IMR-90 (cell line): ENCODE results near the gene KAT14. TPM values are rescaled to one million over a fixed set of nuclear protein-coding genes. Genes with fewer than 3 reads are reported as not detected.

Source experiments
- ATAC-seq: fragments of 200-7000 bp; cut with Tn5 transposase; 2 replicates; pipeline ENCODE4 v1.9.1; 2020; ENCODE audit warnings: low read depth, mild to moderate bottlenecking, moderate library complexity
- BruUV-seq: library from RNA; stranded (reverse); fragments of 400-500 nt; replicated peaks from 2 replicates; lab custom pipeline; 2021; lab: Mats Ljungman, UMichigan
- CTCF ChIA-PET: fragments of 300-600 bp; formaldehyde crosslinking; extraction: SDS; loops from one replicate; lab custom pipeline; 2021; ENCODE audit warnings: antibody characterized with exemption; lab: Yijun Ruan, JAX
- POLR2A ChIA-PET: fragments of 300-600 bp; sonication (Branson Sonifier 250); formaldehyde crosslinking; loops from one replicate; lab custom pipeline; 2022; ENCODE audit warnings: antibody characterized with exemption; ENCODE audit not compliant: unreplicated experiment; lab: Charles Lee
- DNase-seq: peaks from one replicate; pipeline ENCODE4 v3.0.0; 2013
- H2AFZ ChIP-seq: replicated peaks from 2 replicates; pipeline ENCODE3; 2013; ENCODE audit warnings: low read length, mild to moderate bottlenecking; ENCODE audit not compliant: poor library complexity
- H2AK5ac ChIP-seq: 2 replicates; pipeline ENCODE4 v1.6.1; 2013; ENCODE audit warnings: low read depth, low read length, inconsistent platforms
- H2AK9ac ChIP-seq: replicated peaks from 2 replicates; pipeline ENCODE3; 2013; ENCODE audit warnings: mild to moderate bottlenecking, low read depth, low read length, moderate library complexity; ENCODE audit not compliant: poor library complexity
- H2BK120ac ChIP-seq: 2 replicates; pipeline ENCODE4 v1.6.1; 2013; ENCODE audit warnings: low read depth, low read length, inconsistent platforms
- H2BK15ac ChIP-seq: 3 replicates; pipeline ENCODE4 v1.6.1; 2013; ENCODE audit warnings: low read depth, low read length, inconsistent platforms
- H2BK20ac ChIP-seq: 2 replicates; pipeline ENCODE4 v1.6.1; 2013; ENCODE audit warnings: low read depth, mild to moderate bottlenecking, inconsistent platforms, low read length, moderate library complexity
- H2BK5ac ChIP-seq: 2 replicates; pipeline ENCODE4 v1.6.1; 2013; ENCODE audit warnings: mild to moderate bottlenecking, low read depth, low read length, inconsistent platforms; ENCODE audit not compliant: poor library complexity, severe bottlenecking
- H3K14ac ChIP-seq: replicated peaks from 2 replicates; pipeline ENCODE4 v1.6.1; 2013; ENCODE audit warnings: low read depth, low read length, inconsistent platforms
- H3K18ac ChIP-seq: 2 replicates; pipeline ENCODE4 v1.6.1; 2013; ENCODE audit warnings: low read depth, low read length, control low read depth
- H3K23ac ChIP-seq: 2 replicates; pipeline ENCODE4 v1.6.1; 2013; ENCODE audit warnings: low read depth, low read length, inconsistent platforms
- H3K27ac ChIP-seq: 2 replicates; pipeline ENCODE4 v1.5.1; 2013; ENCODE audit warnings: mild to moderate bottlenecking, control low read depth, low read length; ENCODE audit not compliant: insufficient read depth
- H3K27me3 ChIP-seq: 2 replicates; pipeline ENCODE4 v1.6.1; 2013; ENCODE audit warnings: low read length; ENCODE audit not compliant: control insufficient read depth, insufficient read depth
- H3K36me3 ChIP-seq: 2 replicates; pipeline ENCODE4 v1.6.1; 2013; ENCODE audit warnings: low read length, mixed read lengths; ENCODE audit not compliant: control insufficient read depth, insufficient read depth
- H3K4ac ChIP-seq: 2 replicates; pipeline ENCODE4 v1.6.1; 2013; ENCODE audit warnings: low read depth, low read length, inconsistent platforms
- H3K4me1 ChIP-seq: 2 replicates; pipeline ENCODE4 v1.6.1; 2013; ENCODE audit warnings: low read length, mixed read lengths; ENCODE audit not compliant: control insufficient read depth, insufficient read depth
- H3K4me2 ChIP-seq: 2 replicates; pipeline ENCODE4 v1.6.1; 2013; ENCODE audit warnings: low read depth, mild to moderate bottlenecking, control low read depth, low read length, moderate library complexity
- H3K4me3 ChIP-seq: 2 replicates; pipeline ENCODE4 v1.5.1; 2013; ENCODE audit warnings: low read depth, mild to moderate bottlenecking, control low read depth, low read length, moderate library complexity; ENCODE audit not compliant: insufficient read depth
- H3K56ac ChIP-seq: 2 replicates; pipeline ENCODE4 v1.6.1; 2013; ENCODE audit warnings: low read length, inconsistent platforms; ENCODE audit not compliant: insufficient read depth; ENCODE audit errors: extremely low read depth
- H3K79me1 ChIP-seq, 2 experiments: 2 replicates each; pipeline ENCODE4 v1.6.1; 2013; ENCODE audit warnings: low read length in 2 of 2, inconsistent platforms in 1 of 2, low read depth in 1 of 2
- H3K9ac ChIP-seq: 2 replicates; pipeline ENCODE4 v1.6.1; 2013; ENCODE audit warnings: low read depth, low read length, control low read depth
- H3K9me1 ChIP-seq: 2 replicates; pipeline ENCODE4 v1.6.1; 2013; ENCODE audit warnings: low read length, inconsistent platforms; ENCODE audit not compliant: insufficient read depth
- H3K9me3 ChIP-seq: 2 replicates; pipeline ENCODE4 v1.6.1; 2013; ENCODE audit warnings: low read length; ENCODE audit not compliant: control insufficient read depth, insufficient read depth
- H4K20me1 ChIP-seq: 2 replicates; pipeline ENCODE4 v1.6.1; 2013; ENCODE audit warnings: low read length, inconsistent platforms; ENCODE audit not compliant: insufficient read depth
- H4K5ac ChIP-seq: 2 replicates; pipeline ENCODE4 v1.6.1; 2013; ENCODE audit warnings: mild to moderate bottlenecking, low read depth, low read length, control low read depth
- H4K8ac ChIP-seq, 2 experiments: 2 replicates each; pipeline ENCODE4 v1.6.1; 2013; ENCODE audit warnings: low read depth in 2 of 2, low read length in 2 of 2, control low read depth in 1 of 2, inconsistent platforms in 1 of 2
- H4K91ac ChIP-seq: 2 replicates; pipeline ENCODE4 v1.6.1; 2013; ENCODE audit warnings: low read depth, low read length, inconsistent platforms; ENCODE audit not compliant: insufficient read depth
- BHLHE40 ChIP-seq: fragments of 150-350 bp; IDR thresholded peaks from 2 replicates; pipeline ENCODE4 v1.6.1; 2016; ENCODE audit warnings: mild to moderate bottlenecking, low read depth, low read length
- ELK1 ChIP-seq: fragments of 150-350 bp; IDR thresholded peaks from 2 replicates; pipeline ENCODE4 v1.6.1; 2016; ENCODE audit warnings: low read depth, mild to moderate bottlenecking, low read length, moderate library complexity, borderline replicate concordance
- RCOR1 ChIP-seq: IDR thresholded peaks from 2 replicates; pipeline ENCODE4 v1.6.1; 2012; ENCODE audit warnings: mild to moderate bottlenecking, low read length, improper control_type of control experiment; ENCODE audit not compliant: insufficient replicate concordance
- SMC3 ChIP-seq: fragments of 150-350 bp; IDR thresholded peaks from 2 replicates; pipeline ENCODE4 v1.6.1; 2016; ENCODE audit warnings: low read depth, mild to moderate bottlenecking, antibody characterized with exemption, low read length, moderate library complexity
- WGBS, 2 experiments: methylation state at CpG; one replicate each; pipeline versions ENCODE4 v1.1.5 to v1.1.7; 2013; ENCODE audit warnings: missing lambda C conversion rate in 2 of 2; ENCODE audit not compliant: insufficient read length in 1 of 2; ENCODE audit errors: extremely low coverage in 2 of 2; 5-methylcytosine and 5-hydroxymethylcytosine counted together
- dilution Hi-C: fragments of 300-500 bp; cut with HindIII; formaldehyde crosslinking; loops from one replicate; pipeline ENCODE4 v1.14.3; 2018; ENCODE audit warnings: low sequenced_read_pairs; ENCODE audit not compliant: unreplicated experiment
- in situ Hi-C: fragments of 300-500 bp; cut with MboI; formaldehyde crosslinking; loops from 3 replicates; pipeline ENCODE4 v1.14.3; 2019; ENCODE audit warnings: low sequenced_read_pairs, inconsistent platforms, mixed read lengths
- intact Hi-C: fragments of 100-400 bp; cut with micrococcal nuclease; formaldehyde crosslinking; loops from 2 replicates; pipeline ENCODE4 v1.10.0; 2022
- polyA plus RNA-seq, 3 experiments: library from polyadenylated mRNA; depleted of rRNA; stranded (reverse); fragments of >200 nt; gene quantifications; 2 replicates each; pipeline ENCODE4 v1.2.3, GENCODE V29; 2012; ENCODE audit warnings: low replicate concordance in 1 of 3
- total RNA-seq: library from RNA; depleted of rRNA; stranded (reverse); fragments of >200 nt; gene quantifications from 2 replicates; pipeline ENCODE4 v1.2.3, GENCODE V29; 2012

Gene KAT14
- total and polyA plus RNA-seq, 2 of the 4 experiments (the other 2 are of a cell fraction) = 6.7 to 12.4 TPM

DNA sequence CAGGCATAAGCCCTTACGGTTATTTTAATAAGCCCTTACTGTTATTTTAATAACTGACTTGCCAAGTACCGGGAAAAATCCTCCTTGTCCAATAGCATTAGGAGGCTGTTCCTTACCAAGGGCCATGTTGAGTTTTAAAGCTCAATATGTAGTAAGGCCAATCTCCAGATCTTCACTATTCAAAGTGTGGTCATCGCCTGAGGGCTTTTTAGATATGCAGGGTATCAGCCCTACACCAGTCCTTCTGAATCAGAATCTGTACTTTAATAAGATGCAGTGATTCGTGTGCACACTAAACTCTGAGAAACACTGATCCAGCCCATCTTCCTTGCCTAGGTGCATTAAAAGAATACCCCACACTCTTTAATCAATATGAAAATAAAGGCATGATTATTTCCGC lies 77.9 kb downstream of the KAT14 start:
- WGBS, 2 experiments = 33% methylated on average over 1 of the region's 5 CpGs; no CpG with 5 or more reads in 1 of the 2 experiments
- dilution Hi-C loops = no loop called here
- Histone ChIP-seq H3K4me3 (no peak overlapping the region), H4K20me1 (no peaks in the 10 kb centered on the region), H3K4me1 (no peaks in the 10 kb centered on the region), H4K8ac (no peak overlapping the region), H2BK5ac (no peak overlapping the region), H3K4me2 (no peak overlapping the region), H3K9ac (no peak overlapping the region), H2BK20ac (no peak overlapping the region), H4K5ac (no peak overlapping the region), H3K27me3 (peaks cover 3% of the 10 kb centered on the region; the same call in 1 of the 2 replicates), H2BK120ac (no peak overlapping the region), H3K23ac (no peak overlapping the region), H3K79me1 (no peaks in the 10 kb centered on the region), H3K14ac (no peak overlapping the region), H3K4ac (no peak overlapping the region), H3K9me3 (no peaks in the 10 kb centered on the region), H2AK9ac (no peak overlapping the region), H3K27ac (no peak overlapping the region), H3K56ac (no peak overlapping the region), H3K9me1 (no peaks in the 10 kb centered on the region), H3K18ac (no peak overlapping the region), H2AK5ac (no peak overlapping the region), H4K91ac (no peak overlapping the region), H3K36me3 (no peaks in the 10 kb centered on the region), H2BK15ac (no peak overlapping the region), H2AFZ (no peak overlapping the region)
- ChIA-PET POLR2A (no interaction called here), CTCF (no interaction called here)
- intact Hi-C loops = no loop called here
- no peak for TF ChIP-seq SMC3
- TF ChIP-seq BHLHE40 = no peak
- no peak for TF ChIP-seq RCOR1
- TF ChIP-seq ELK1 = no peak
- no peak for DNase-seq
- no TSS peak for BruUV-seq
- in situ Hi-C loops = no loop called here
- ATAC-seq = no peak
